GM12865 (cell line): ENCODE measurements around the gene TLL1.

Experiments used
- DNase-seq: peaks from one replicate; pipeline ENCODE4 v3.0.0; 2010; ENCODE audit warnings: low read depth
- H3K4me3 ChIP-seq: 2 replicates; pipeline ENCODE4 v1.5.1; 2011; ENCODE audit warnings: mild to moderate bottlenecking, low read depth, low read length, control low read depth
- CTCF ChIP-seq: IDR thresholded peaks from 2 replicates; pipeline ENCODE4 v1.5.1; 2011; ENCODE audit warnings: low read length, control low read depth, low read depth, inconsistent platforms; ENCODE audit not compliant: insufficient read depth; ENCODE audit errors: missing control alignments

Gene TLL1

GRCh38 chr4:165872461-165873297 lies at the start of gene TLL1:
Gene TLL1 (plus strand): TSS chr4:165873237. CDS start chr4:165873905, 668 bp downstream.
- TF ChIP-seq CTCF: no peak
- H3K4me3 ChIP-seq: no peak within 1 kb of the TSS
- no peak for DNase-seq

- DNase-seq: no peak
These were observed 46.9 kb upstream of the TLL1 start for GRCh38 chr4:165826166-165826565.

GRCh38 chr4:165827018-165827417 lies 46.0 kb upstream of the TLL1 start:
- no peak for DNase-seq
- H3K4me3 ChIP-seq: no peak overlapping the region
- no peak for TF ChIP-seq CTCF

More at GRCh38 chr4:165826166-165826565, 46.9 kb upstream of the TLL1 start:
- no peak overlapping the region for H3K4me3 ChIP-seq
- TF ChIP-seq CTCF: no peak

- H3K4me3 ChIP-seq: no peak overlapping the region
- DNase-seq: no peak
- TF ChIP-seq CTCF: no peak
These were observed 44.1 kb upstream of the TLL1 start for GRCh38 chr4:165828928-165829327.

GRCh38 chr4:165834116-165834515 lies 38.9 kb upstream of the TLL1 start:
- DNase-seq: no peak
- H3K4me3 ChIP-seq: no peak overlapping the region
- TF ChIP-seq CTCF: no peak

GRCh38 chr4:165838575-165838974 lies 34.5 kb upstream of the TLL1 start:
- no peak overlapping the region for H3K4me3 ChIP-seq
- DNase-seq: no peak
- TF ChIP-seq CTCF: no peak
